MV-4-11 (cell line): ENCODE data around the gene CORO1C.
"Not testable (repeated sequence)": the region's sequence is repeated elsewhere in the genome, so short reads cannot be mapped to it uniquely, and the experiment has no call there.

Source experiments
- DNase-seq: peaks from one replicate; lab custom pipeline; 2025; lab: John Stamatoyannopoulos, UW

CORO1C gene

DNA sequence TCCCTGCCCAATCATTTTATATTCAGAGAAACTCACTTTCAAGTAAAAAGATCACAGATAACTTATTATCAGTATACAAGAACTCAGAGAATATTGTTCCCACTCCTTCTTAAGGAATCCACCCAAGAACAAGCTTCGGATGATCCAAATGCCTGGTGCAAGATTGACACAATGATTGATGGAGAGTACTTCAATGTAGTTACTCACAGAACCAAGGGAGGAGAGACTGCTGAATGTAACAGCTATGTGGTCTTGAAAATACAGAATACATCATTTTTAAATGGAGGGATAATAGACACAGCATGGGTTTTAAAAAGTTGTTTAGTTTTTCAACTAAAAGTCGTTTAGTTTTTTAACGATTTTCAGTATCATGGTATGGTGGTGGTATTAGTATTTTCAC is 59.3 kb downstream of the CORO1C start:
- DNase-seq, result no peak

DNA sequence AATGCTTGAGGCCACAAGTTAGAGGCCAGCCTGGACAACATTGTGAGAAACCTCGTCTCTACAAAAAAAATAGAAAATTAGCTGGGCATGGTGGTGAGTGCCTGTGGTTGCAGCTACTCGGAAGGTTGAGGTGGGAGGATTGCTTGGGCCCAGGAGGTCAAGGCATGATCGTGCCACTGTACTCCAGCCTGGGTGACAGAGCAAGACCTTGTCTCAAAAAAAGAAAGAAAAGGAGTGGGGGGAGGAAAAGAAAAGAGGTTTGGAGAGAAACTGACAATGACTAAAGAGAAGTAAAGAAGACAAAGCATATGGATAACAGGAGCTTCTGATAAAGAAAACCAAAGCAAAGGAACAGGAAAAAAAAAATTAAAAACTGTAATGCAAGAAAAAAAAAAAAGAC is 60.2 kb downstream of the CORO1C start:
- DNase-seq, result no peak

DNA sequence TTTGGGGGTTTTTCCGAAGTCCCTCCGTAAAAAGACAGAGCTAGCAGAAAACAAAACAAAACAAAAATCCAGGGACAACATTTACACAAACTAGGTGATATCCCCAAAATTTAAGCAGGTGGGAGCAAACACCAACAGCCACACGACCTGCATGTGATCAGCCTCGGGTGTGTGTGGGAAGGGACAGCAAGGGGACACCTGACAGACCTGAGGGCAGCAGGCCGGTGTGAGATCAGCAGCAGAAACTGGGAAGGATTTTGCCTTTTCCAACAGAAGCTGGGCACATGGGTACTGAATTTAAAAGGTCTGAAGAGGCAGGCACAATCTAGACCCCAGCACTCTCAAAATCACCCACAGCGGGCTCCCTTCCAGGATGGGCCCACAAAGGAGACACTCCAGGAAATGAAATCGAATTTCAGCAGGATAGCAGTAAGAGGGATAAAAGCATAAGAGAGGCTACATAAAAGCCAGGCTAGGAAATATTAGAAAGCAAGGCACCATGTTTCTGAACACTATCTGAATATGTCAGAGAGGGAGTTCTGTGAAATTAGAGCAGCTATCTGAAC is 61.2 kb downstream of the CORO1C start:
- DNase-seq, result no peak

DNA sequence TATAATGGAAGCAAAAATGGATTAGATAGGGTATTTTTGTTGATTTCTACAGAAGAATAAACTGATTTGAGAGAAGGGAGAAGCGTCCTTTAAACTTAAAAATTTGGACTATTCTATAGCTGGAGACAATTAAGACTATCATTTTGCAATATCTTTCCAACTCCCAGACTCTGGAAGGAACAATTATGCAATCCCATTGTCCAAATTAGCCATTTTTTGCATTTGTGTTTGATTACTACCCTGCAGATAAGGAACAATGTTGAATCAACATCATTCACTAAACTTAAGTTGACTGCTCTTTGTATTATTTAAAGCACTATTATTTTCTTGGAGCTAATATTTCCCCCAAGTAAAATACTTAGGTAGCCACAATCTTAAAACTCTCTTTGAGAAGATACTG is 62.8 kb downstream of the CORO1C start:
- no peak for DNase-seq

DNA sequence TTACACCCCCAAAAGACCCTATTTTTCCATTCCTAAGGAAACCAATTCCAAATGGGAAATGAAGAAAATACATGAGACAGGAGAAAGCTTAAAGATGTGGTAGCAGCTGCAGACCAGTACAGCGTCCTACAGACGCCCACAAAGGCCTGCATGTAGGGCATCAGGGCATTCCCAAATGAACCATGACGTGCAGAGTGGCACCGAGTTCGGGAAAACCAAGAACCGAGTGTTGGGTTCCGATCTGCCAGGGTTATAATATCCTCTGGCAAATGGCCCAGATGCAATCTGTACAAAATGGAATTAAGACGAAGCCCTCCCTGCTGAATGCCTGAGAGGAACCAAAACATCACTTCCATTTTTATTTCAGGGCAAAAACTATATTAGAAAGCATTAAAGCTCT is 63.3 kb downstream of the CORO1C start:
- DNase-seq, result no peak

DNA sequence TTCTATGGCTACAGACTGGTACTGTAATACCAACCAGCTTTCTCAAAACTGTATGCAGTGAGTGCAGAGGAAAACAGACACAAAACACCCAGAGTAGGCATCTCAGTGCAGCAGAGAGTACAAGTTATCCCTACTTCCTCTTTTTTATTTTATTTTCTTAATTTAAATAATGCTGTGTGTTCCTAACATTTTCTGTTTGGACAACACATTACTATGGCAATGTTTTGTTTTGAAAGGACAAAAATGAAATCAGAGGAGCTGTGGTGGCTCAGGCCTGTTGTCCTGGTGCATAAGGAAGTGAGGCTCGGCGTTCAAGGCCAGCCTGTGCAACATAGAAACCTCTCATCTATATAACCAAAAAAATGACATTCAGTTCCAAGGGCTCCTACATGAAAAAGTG is 64.0 kb downstream of the CORO1C start:
- peak; percentile 43 for DNase-seq

DNA sequence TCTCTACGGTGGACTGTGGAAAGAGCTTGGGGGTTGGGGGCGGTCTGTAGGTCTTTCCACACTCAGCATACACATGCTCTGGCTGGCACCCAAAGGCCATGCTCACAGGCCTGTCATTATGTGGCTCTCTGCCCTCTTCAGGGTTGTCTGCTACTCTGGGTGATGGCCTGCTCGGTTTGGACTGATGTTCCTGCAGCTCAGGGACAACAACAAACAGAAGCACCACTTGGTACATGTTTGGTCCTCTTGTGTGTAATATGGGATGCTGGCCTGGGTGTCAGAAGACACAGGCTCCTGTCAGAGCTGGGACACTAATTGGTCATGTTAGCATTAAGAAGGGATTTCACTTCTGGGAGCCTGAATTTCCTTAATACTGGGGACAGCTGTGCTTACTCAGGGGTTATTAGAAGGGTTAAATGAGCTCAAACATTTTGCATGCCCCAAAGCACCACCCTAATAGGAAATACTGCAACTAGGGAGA is 64.9 kb downstream of the CORO1C start:
- DNase-seq, result no peak

DNA sequence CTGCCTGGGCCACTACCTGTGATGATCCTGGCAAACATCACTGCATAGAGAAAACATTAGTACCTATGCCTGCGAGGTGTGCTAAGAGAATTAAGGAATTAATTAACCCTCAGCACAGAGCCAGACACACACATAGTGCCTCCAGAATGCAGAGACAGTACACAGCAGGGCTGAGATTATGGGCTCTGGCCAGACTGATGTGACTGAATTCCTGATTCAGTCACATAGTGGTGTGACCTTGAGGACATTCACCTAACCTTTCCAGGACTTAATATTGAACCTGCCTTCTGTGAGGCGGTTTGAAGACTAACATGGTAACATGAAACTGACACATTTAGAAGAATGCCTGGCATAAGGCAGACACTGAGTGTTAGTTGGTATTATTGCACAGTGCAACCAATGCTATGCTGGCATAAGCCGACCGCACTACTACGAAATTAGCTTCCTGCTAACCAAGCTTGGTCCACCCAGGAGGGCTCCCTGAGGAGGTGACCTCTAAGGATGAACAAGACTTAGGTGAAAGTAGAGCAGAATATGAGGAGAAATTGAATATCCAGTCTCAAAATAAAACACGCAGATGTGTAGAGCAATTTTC is 65.6 kb downstream of the CORO1C start:
- no peak for DNase-seq

DNA sequence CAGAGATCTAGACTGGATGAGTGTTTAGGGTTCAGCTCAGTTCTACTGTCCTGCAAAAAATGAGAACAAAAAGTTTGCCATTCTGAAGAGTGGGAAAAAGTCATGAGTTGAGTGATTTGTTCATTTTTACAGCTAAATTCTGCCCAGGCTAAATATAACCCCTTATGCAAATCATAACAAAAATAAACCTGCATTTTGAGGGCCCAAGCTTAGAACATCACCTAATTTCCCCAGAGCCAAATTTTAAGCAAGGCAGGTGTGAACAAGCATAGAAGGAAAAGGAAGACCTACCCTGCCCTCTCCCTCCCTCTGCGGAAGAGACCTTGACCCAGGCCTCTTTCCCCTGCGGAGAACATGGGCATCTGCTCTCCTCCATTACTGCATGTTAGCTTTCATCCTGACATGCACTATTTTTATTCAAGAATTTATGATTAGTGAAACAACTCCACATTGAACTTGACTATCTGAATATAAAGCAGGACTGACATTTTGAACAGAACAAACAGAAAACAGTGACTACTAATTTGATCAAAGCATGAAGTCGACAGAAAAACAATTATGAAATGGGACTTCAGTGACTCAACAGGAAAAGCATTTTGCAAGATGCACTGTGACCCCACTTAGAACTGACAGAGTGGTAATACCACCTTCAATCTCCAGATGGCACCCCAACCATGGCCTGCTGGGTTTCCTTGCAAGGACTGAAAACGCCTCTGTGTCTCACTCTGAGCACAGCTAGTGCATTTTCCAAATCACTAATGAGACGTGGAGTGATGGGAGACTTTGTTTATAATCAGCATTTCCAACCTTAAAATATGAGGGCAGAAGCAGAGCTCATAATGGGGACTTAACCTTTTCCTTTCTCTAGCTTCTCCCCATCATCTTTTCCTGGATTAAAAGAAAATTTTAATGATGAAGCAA is 66.7 kb downstream of the CORO1C start:
- peak; percentile 94 for DNase-seq

DNA sequence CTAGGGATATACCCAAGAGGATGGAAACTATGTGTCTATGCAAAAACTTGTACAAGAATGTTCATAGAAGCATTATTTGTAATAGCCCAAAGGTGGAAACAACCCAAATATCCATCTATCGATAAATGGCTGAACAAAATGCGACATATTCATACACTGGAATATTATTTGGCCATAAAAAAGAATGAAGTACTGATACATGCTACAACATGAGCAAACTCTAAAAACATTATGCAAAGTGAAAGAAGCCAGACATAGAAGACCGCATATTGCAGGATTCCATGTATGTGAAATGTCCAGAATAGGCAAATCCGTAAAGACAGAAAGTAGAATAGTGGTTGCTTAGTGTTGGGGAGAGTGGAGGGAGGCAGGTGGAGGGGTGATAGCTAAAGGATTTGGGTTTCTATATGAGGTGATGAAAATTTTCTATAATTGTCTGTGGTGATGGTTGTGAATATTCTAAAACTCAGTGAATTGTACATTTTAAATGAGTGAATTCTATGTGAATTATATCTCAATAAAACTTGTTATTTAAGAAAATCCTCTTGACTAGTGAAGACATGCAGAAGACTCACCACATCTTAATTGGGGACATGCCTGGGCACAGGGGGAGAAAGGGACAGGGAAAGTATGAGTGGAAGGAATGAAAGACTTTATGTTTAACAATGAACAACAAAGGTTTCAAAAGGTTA is 67.8 kb downstream of the CORO1C start:
- no peak for DNase-seq

DNA sequence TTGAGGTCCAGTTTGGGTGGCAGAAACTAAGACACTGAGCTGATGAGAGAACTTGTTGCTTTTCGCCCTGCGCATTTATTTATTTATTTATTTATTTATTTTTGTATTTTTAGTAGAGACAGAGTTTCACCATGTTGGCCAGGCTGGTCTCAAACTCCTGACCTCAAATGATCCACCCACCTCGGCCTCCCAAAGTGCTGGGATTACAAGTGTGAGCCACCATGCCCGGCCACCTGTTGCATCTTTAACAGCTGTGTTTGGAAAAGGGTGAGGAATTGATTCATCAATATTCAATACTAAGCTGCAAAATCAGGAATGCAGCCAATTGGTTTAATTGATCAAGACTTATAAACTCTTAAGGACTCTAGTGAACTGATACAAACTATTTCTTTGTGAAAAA is 73.2 kb downstream of the CORO1C start:
- DNase-seq, result not testable (repeated sequence)

DNA sequence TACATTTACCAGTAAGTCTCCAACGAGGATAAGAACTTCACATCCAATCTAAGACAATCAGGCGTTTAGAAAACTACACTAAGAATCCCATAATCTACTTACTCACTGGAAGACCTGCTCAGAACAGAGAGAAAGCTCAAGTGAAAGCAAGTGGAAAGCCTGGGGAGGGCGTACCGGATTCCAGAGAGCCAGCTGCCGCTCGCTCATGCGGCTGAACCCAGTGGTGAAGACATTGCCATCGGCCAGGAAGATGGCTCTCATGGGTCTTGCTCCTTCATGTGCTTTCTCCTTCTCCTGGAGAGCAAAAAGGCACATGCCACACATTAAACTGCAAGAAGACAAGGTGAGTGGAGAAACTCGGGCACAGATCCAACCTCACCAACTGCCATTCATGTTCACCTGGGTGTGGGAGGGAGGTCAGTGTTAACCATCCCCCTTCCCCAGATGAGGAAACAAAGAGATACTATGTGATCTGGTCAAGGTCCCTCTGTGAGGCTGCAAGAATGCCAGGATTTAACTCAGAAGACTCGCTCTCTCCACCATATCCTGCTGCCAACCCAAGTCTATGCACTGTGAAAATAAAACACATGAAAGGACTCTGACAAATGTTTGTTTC is 74.1 kb downstream of the CORO1C start:
- no peak for DNase-seq

DNA sequence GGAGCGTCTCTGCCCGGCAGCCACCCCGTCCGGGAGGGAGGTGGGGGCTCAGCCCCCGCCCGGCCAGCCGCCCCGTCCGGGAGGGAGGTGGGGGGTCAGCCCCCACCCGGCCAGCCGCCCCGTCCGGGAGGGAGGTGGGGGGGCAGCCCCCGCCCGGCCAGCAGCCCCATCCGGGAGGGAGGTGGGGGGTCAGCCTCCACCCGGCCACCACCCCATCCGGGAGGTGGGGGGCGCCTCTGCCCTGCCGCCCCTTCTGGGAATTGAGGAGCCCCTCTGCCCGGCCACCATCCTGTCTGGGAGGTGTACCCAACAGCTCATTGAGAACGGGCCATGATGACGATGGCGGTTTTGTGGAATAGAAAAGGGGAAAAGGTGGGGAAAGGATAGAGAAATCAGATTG is 75.1 kb downstream of the CORO1C start:
- not testable (repeated sequence) for DNase-seq

DNA sequence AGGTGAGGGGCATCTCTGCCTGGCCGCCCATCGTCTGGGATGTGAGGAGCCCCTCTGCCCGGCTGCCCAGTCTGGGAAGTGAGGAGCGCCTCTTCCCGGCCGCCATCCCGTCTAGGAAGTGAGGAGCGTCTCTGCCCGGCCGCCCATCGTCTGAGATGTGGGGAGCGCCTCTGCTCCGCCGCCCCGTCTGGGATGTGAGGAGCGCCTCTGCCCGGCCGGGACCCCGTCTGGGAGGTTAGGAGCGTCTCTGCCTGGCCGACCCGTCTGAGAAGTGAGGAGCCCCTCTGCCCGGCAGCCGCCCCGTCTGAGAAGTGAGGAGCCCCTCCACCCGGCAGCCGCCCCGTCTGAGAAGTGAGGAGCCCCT is 75.5 kb downstream of the CORO1C start:
- DNase-seq, result not testable (repeated sequence)

DNA sequence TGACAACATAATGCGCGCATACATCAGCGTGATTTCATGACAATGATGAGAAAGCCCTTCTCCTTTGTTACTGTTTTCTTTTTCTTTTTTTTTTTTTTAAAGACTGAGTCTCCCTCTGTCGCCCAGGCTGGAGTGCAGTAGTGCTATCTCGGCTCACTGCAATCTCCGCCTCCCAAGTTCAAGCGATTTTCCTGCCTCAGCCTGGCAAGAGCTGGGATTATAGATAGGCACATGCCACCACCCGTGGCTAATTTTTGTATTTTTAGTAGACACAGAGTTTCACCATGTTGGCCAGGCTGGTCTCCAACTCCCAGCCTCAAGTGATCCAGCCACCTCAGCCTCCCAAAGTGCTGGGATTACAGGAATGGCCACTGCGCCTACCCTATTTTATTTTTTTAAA is 76.7 kb downstream of the CORO1C start:
- DNase-seq, result not testable (repeated sequence)

DNA sequence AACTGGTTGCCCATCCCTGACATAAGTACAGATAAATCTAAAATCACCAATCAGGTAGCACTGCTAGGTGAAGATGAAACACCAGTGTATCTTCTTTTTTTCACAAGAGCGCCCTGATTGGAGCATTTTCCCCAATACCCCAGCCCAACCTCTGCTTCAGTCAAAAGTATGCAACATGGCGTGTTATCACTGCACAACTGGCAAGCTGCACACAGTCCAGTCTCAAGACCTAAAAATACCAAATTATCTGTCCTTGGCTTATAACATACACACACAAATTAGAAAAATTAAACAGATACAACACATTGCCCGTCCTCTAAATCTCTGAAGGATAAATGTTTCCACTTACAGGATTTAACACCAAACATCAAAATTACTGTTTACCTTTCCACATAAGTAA is 77.4 kb downstream of the CORO1C start:
- DNase-seq, result no peak

DNA sequence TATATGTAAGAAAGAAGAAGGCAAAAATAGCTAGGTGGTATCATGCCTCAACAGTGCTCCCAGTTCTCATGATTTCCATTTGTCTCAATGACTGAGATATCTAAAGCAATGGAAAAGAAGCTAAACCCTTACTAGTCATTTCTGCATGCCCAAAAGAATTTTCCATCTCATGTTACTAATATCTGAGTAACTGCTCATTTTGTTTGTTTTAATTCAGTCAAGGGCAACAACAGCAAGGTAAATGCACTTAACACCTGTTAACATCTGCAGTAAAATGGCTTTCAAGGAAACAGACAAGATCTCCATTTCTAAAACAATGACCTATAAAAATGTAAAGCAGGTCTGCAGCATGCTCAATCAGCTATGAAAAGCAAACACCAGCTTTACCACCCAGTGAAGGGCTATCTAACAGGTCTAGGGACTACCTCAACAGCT is 78.2 kb downstream of the CORO1C start:
- DNase-seq, result no peak

DNA sequence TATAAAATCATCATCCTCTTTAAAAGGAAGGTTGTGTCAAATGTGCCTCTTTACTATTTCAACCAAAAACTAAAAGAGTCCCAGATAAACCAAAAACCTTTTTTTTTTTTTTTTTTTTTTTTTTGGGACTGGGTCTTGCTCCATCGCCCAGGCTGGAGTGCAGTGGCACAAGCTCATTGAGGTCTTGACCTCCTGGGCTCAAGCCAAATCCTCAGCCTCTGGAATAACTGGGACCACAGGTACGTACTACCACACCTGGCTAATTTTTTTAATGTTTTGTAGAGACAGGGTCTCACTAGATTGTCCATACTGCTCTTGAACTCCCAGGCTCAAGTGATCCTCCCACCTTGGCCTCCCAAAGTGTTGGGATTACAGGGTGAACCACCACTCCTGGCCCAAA is 81.2 kb downstream of the CORO1C start:
- no peak for DNase-seq

DNA sequence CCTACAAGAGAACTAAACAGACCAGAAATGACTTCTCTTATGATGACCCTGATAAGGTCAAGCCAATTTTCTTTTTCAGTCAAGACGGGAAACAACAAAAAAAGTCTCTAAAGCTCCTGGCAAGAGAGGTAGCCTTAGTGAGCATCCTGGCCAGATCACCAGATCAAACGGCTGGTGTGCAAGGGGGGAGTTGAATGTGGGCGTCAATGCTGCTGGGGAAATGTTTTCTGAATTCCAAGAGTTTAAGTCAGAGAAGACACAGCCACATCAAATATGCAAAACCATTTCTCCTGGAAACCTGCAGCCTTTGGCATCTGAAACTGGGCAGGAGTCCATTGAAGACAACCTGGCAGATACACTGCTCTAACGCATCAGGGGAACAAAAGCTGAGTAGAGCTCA is 81.6 kb downstream of the CORO1C start:
- no peak for DNase-seq

DNA sequence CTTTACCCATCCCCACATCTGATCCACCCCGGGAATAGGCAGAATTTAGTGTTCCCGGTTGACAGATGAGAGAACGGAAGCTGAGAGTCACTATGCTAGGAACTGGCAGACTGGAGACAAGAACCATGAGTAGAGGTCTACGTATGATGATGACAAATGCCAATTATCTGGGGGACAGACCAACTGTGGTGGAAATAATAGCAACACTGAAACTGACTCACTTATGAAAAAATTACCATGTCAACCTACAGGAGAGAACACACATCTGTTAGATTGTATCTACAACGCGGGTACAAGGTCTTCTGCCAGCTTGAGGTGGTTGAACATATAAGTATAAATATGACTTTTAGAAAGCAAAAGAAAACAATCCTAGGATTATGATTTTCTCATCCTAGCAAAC is 82.2 kb downstream of the CORO1C start:
- no peak for DNase-seq

DNA sequence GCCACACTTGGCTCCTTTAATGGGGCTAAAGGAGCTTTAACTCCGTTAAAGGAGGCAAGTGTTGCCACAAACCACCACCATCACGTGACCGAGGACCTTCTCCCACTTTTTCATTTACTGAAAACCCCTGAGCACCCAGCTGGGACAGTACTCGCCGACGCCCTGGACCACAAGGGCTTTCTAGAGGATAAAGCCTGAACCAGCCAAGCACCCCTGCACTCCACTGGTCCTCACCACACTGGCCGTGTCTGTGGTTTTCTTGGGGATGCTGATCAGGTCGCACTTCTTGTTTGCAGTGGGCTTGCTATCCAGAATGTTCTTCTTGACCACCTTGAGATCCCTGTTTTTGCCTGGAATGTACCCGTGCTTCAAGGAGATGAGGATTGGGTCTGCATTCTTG is 82.9 kb downstream of the CORO1C start:
- DNase-seq, result peak; percentile 52
